ENCODE results near the gene KLK8. TPM values are rescaled to one million over a fixed set of nuclear protein-coding genes. Genes with fewer than 3 reads are reported as not detected.

The KLK8 gene
- total RNA-seq, 1 donor from 2014 or later = not detected

GRCh38 chr19:50981587-50982146, 19.7 kb downstream of the KLK8 start:
- Mint-ChIP-seq H3K9me3 (ENCODE audit: unreplicated experiment) (no peaks in the 10 kb centered on the region), H3K4me3 (ENCODE audit: unreplicated experiment) (no peak overlapping the region), H3K4me1 (ENCODE audit: unreplicated experiment) (no peaks in the 10 kb centered on the region), H3K36me3 (ENCODE audit: low read depth, unreplicated experiment) (no peaks in the 10 kb centered on the region), H3K27ac (ENCODE audit: unreplicated experiment) (no peak overlapping the region), H3K27me3 (ENCODE audit: unreplicated experiment) (peaks cover 11% of the 10 kb centered on the region)
- DNase-seq (ENCODE audit: low spot score) = no peak
- TF ChIP-seq CTCF (IDR thresholded peaks at IDR 0.05; ENCODE audit: unreplicated experiment) = no peak

GRCh38 chr19:50980208-50980607, 21.2 kb downstream of the KLK8 start:
- H3K4me3 Mint-ChIP-seq (ENCODE audit: unreplicated experiment) = no peak overlapping the region
- H3K9me3 Mint-ChIP-seq (ENCODE audit: unreplicated experiment) = no peaks in the 10 kb centered on the region
- DNase-seq (ENCODE audit: low spot score) = no peak
- H3K4me1 Mint-ChIP-seq (ENCODE audit: unreplicated experiment) = no peaks in the 10 kb centered on the region
- H3K36me3 Mint-ChIP-seq (ENCODE audit: low read depth, unreplicated experiment) = no peaks in the 10 kb centered on the region
- H3K27ac Mint-ChIP-seq (ENCODE audit: unreplicated experiment) = no peak overlapping the region
- peaks cover 11% of the 10 kb centered on the region for H3K27me3 Mint-ChIP-seq (ENCODE audit: unreplicated experiment)
- TF ChIP-seq CTCF (IDR thresholded peaks at IDR 0.05; ENCODE audit: unreplicated experiment) = no peak

GRCh38 chr19:50979758-50980157, 21.6 kb downstream of the KLK8 start:
- Mint-ChIP-seq H3K4me3 (ENCODE audit: unreplicated experiment) (no peak overlapping the region), H3K4me1 (ENCODE audit: unreplicated experiment) (no peaks in the 10 kb centered on the region), H3K9me3 (ENCODE audit: unreplicated experiment) (no peaks in the 10 kb centered on the region), H3K36me3 (ENCODE audit: low read depth, unreplicated experiment) (no peaks in the 10 kb centered on the region), H3K27me3 (ENCODE audit: unreplicated experiment) (peaks cover 11% of the 10 kb centered on the region), H3K27ac (ENCODE audit: unreplicated experiment) (no peak overlapping the region)
- TF ChIP-seq CTCF (IDR thresholded peaks at IDR 0.05; ENCODE audit: unreplicated experiment) = no peak
- no peak for DNase-seq (ENCODE audit: low spot score)

GRCh38 chr19:50978772-50979390, 22.5 kb downstream of the KLK8 start:
- DNase-seq (ENCODE audit: low spot score) = no peak
- no peak for TF ChIP-seq CTCF (IDR thresholded peaks at IDR 0.05; ENCODE audit: unreplicated experiment)
- Mint-ChIP-seq H3K9me3 (ENCODE audit: unreplicated experiment) (no peaks in the 10 kb centered on the region), H3K4me3 (ENCODE audit: unreplicated experiment) (no peak overlapping the region), H3K27me3 (ENCODE audit: unreplicated experiment) (peaks cover 11% of the 10 kb centered on the region), H3K4me1 (ENCODE audit: unreplicated experiment) (no peaks in the 10 kb centered on the region), H3K27ac (ENCODE audit: unreplicated experiment) (no peak overlapping the region), H3K36me3 (ENCODE audit: low read depth, unreplicated experiment) (no peaks in the 10 kb centered on the region)

GRCh38 chr19:50977626-50978025, 23.8 kb downstream of the KLK8 start:
- DNase-seq (ENCODE audit: low spot score) = no peak
- Mint-ChIP-seq H3K4me3 (ENCODE audit: unreplicated experiment) (no peak overlapping the region), H3K4me1 (ENCODE audit: unreplicated experiment) (no peaks in the 10 kb centered on the region), H3K36me3 (ENCODE audit: low read depth, unreplicated experiment) (no peaks in the 10 kb centered on the region), H3K27ac (ENCODE audit: unreplicated experiment) (no peak overlapping the region), H3K9me3 (ENCODE audit: unreplicated experiment) (no peaks in the 10 kb centered on the region), H3K27me3 (ENCODE audit: unreplicated experiment) (peaks cover 11% of the 10 kb centered on the region)
- no peak for TF ChIP-seq CTCF (IDR thresholded peaks at IDR 0.05; ENCODE audit: unreplicated experiment)
